Breast epithelium (tissue), 3 donors: Measurements from ENCODE around the gene HAPLN2.

Source experiments
- CTCF ChIP-seq, 3 donors: fragments of 450-650 bp; IDR thresholded peaks; one replicate each; pipeline ENCODE4 v1.5.1; 2016 to 2017; ENCODE audit warnings: antibody characterized with exemption in 3 of 3, mild to moderate bottlenecking in 3 of 3, moderate library complexity in 3 of 3
- POLR2A ChIP-seq: fragments of 450-650 bp; IDR thresholded peaks from one replicate; pipeline ENCODE4 v1.6.1; 2016; ENCODE audit warnings: antibody characterized with exemption, mild to moderate bottlenecking, moderate library complexity

GRCh38 chr1:156659661-156659987 is 40.4 kb downstream of the HAPLN2 start:
- no peak for TF ChIP-seq CTCF (IDR thresholded peaks at IDR 0.05)
- no peak for TF ChIP-seq POLR2A
